PFSK-1 (cell line): Measurements from ENCODE around the gene TMEM11.

ENCODE experiments used
- FOXP2 ChIP-seq: optimal IDR thresholded peaks from 2 replicates; pipeline ENCODE3; 2011; ENCODE audit warnings: borderline replicate concordance, control low read depth, inconsistent platforms; ENCODE audit not compliant: insufficient read depth; ENCODE audit errors: extremely low read length, extremely low read depth
- POLR2AphosphoS5 ChIP-seq: IDR thresholded peaks from 2 replicates; pipeline ENCODE4 v1.6.1; 2012; ENCODE audit warnings: low read depth, mild to moderate bottlenecking, control low read depth, low read length, moderate library complexity
- REST ChIP-seq, 2 experiments: IDR thresholded peaks; 2 replicates each; pipeline versions ENCODE4 v1.6.1 to v1.8.0; 2011 to 2012; ENCODE audit warnings: low read depth in 2 of 2, low read length in 2 of 2, control low read depth in 1 of 2, inconsistent platforms in 1 of 2, mild to moderate bottlenecking in 1 of 2, moderate library complexity in 1 of 2; ENCODE audit not compliant: insufficient read depth in 1 of 2
- SIN3A ChIP-seq: IDR thresholded peaks from 2 replicates; pipeline ENCODE4 v1.6.1; 2012; ENCODE audit warnings: mild to moderate bottlenecking, low read length, moderate library complexity, borderline replicate concordance; ENCODE audit not compliant: insufficient read depth
- TAF1 ChIP-seq: IDR thresholded peaks from 2 replicates; pipeline ENCODE4 v1.6.1; 2012; ENCODE audit warnings: low read length, control low read depth, borderline replicate concordance; ENCODE audit not compliant: insufficient read depth

TMEM11 gene

GRCh38 chr17:21250854-21251253 is 36.9 kb upstream of the TMEM11 start:
- no peak for TF ChIP-seq TAF1
- TF ChIP-seq POLR2AphosphoS5, result no peak
- no peak for TF ChIP-seq FOXP2
- no peak for TF ChIP-seq SIN3A
- TF ChIP-seq REST (IDR thresholded peaks at IDR 0.05; ENCODE audit: insufficient read depth in 1 of 2, low read depth in 2 of 2, low read length in 2 of 2), result no peak

- no peak for TF ChIP-seq FOXP2
- TF ChIP-seq REST (IDR thresholded peaks at IDR 0.05; ENCODE audit: insufficient read depth in 1 of 2, low read depth in 2 of 2, low read length in 2 of 2), result no peak
- TF ChIP-seq TAF1, result no peak
- no peak for TF ChIP-seq SIN3A
- no peak for TF ChIP-seq POLR2AphosphoS5
Measured at GRCh38 chr17:21249920-21250703, 36.2 kb upstream of the TMEM11 start.

GRCh38 chr17:21249086-21249795 is 35.3 kb upstream of the TMEM11 start:
- TF ChIP-seq FOXP2 (no peak), TAF1 (no peak), POLR2AphosphoS5 (no peak), REST (IDR thresholded peaks at IDR 0.05; ENCODE audit: insufficient read depth in 1 of 2, low read depth in 2 of 2, low read length in 2 of 2) (no peak), SIN3A (no peak)

- no peak for TF ChIP-seq SIN3A
- TF ChIP-seq TAF1, result no peak
- no peak for TF ChIP-seq FOXP2
- no peak for TF ChIP-seq POLR2AphosphoS5
- TF ChIP-seq REST (IDR thresholded peaks at IDR 0.05; ENCODE audit: insufficient read depth in 1 of 2, low read depth in 2 of 2, low read length in 2 of 2), result no peak
Measured at GRCh38 chr17:21248500-21248899, 34.5 kb upstream of the TMEM11 start.
